Ammon's horn (tissue), 1 donor: ENCODE measurements around the gene WDR1.

Source experiments
- DNase-seq: peaks from one replicate; pipeline ENCODE4 v3.0.0-alpha.2; 2016; ENCODE audit warnings: low spot score

Gene WDR1

DNA sequence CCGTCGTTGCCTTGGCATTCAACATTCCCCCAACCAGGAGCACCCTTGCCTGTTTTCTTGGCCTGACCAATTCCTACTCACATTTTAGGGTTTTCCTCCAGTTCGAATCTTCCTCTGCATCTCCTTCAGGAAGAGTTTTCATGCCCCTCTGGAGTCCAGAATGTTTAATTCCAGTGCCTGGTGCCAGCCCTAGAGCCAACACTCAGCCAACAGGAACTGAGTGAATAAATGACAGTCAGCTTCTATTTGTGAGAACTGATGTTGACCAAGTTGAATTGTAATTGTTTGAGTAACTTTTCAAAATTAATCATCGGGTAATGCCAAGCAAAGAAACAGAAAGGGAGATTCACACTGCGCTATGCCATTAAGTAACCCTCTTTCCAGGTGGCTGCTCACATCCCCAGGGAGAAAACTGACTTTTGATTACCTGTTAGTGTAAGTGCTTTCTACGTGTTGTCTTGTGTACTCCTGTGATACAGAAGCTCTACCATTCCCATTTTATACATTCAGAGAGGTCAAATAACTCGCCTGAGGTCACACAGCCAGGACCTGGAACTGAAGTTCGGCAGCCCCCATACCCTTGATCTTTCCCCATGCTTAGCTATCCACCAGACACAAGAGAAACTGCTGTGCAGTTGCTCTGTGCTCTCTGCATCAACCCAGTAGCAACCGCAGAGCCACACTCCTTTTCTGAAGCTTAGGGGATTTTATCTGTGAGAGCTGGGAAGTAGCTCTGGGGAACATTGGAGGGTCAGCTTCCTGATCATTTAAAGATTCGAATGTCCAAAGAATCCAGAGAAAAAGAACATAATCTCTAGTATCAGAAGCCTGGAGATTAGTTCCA, 76.3 kb downstream of the WDR1 start:
- DNase-seq, result no peak

DNA sequence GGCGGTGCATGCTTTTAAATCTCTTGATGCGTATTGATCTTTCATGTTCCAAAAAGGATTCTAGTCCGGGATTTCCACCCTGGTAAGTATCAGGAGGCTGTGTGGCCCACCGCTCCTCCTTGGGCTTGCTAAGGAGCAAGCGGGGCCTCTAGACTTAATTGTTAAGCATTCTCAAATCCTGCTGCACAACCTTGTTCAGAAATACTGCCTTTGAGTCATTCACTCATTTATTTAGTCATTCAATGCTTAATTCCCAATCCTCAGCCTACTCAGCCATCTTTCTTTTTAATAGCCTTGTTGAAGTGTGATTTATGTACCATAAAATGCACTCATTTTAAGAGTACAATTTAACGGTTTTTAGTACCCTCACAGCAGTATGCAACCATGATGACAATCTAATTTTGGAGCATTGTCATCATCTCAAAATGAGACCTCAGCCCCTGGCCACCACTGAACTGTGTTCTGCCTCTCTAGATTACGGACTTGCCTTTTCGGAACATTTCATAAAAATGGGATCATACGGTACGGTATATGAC, 79.7 kb downstream of the WDR1 start:
- no peak for DNase-seq

DNA sequence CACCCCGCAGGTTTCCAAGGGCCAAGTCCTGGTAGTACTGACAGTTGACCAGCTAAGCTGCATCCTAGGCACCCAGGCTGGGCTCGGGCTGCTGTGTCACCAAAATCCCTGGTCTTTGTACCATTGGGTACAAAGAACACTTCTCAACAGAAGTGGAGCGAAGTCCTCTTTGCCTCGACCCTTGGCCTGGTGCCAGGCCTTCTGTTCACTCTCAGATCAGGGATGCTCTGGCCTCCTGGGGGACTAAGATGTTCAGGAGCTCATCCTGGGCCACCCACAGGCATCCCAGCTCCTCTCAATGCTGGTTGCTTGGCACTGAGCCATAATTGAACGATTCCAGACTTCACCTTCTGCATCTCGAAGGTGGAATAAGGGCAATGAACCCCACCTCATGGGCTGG, 81.5 kb downstream of the WDR1 start:
- DNase-seq, result no peak

DNA sequence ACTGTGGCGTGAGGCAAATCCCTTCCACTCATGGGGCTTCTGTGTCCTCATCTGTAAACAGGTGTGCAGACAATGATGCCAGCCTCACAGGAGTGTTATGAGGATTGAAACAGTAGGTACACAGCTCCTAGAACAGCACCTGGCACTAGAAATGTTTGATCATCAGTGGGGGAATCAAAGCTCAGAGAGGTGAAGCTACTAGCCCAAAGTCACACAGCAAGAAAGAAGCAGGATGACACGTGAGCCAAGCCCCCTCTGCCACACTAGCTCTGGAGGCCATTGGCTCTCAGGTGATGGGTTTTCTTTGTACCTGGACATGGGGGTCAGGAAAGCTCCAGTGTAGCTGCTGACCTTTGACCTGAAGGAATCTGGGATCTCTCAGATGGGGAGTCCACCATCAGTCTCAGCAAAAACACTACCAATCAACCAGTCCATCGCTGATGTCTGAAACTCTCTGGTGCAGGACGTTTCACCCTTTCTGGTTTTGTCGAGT, 81.9 kb downstream of the WDR1 start:
- DNase-seq, result no peak

DNA sequence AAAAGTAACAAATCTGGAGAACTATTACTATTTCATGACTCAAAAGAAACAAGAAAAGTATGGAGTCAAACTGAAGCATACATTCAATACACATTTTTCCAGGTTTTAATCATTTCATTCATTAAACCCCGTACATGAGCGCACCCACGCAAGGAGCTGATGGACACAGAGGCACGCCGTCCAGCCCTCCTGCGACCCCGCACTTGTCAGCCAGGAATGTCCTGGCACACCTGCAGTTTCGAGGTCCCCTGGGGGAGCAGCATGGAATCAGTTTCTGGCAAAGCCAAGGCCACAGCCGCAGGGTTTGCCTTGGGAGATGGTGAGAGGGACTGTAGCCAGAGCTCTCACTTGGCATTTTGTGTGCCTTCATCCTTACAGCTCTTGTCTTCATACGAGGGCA, 82.5 kb downstream of the WDR1 start:
- no peak for DNase-seq

DNA sequence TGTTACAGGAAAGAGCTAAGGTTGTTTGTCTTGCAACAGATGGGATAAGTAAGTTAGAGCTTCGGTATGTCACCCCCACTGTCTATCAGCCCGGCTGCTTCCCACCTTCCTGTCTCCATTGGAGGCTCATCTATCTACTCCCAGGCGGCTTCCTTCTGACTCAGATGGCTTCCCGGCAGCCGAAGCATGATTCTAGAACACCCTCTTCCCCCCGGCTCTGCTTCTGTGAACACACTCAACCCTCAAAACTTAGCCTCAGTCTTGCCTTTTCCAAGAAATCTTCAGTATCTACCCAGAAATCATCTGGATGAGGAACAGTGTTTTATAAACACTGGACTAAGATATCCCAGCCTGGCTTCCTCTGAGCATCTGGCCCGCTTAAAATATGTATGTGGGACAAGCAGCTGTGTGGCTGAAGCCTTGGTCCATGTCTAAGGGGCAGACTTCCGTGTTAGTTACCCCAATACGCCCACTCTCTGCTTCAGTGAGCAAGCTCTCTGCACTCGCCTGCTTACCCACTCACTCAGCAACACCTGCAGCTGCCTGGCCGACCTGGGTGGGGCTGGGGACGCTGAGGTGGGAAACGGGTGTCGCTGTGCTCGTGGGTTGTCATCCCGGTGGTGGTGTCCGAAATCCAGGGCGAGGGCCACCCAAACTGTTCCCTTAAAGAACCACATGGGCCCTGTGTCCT, 83.3 kb downstream of the WDR1 start:
- no peak for DNase-seq

DNA sequence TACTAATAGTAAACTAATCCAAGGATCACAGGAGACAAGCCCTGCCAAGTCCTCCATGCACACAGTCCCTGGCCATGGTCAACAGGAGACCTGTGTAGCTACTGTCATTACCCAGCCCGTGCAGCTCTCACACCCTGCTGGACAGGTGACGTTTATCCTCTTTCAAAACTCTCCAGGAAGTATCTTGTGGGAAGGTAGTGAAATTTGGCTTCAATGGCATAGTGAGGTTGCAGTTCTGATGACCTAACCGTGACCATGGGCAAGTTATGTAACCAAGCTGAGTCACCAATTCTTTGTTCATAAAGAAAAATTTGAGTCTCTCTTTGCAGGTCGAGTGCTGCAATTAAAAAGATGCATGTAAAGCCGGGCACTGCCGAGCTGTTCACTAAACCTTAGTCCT, 84.0 kb downstream of the WDR1 start:
- no peak for DNase-seq

DNA sequence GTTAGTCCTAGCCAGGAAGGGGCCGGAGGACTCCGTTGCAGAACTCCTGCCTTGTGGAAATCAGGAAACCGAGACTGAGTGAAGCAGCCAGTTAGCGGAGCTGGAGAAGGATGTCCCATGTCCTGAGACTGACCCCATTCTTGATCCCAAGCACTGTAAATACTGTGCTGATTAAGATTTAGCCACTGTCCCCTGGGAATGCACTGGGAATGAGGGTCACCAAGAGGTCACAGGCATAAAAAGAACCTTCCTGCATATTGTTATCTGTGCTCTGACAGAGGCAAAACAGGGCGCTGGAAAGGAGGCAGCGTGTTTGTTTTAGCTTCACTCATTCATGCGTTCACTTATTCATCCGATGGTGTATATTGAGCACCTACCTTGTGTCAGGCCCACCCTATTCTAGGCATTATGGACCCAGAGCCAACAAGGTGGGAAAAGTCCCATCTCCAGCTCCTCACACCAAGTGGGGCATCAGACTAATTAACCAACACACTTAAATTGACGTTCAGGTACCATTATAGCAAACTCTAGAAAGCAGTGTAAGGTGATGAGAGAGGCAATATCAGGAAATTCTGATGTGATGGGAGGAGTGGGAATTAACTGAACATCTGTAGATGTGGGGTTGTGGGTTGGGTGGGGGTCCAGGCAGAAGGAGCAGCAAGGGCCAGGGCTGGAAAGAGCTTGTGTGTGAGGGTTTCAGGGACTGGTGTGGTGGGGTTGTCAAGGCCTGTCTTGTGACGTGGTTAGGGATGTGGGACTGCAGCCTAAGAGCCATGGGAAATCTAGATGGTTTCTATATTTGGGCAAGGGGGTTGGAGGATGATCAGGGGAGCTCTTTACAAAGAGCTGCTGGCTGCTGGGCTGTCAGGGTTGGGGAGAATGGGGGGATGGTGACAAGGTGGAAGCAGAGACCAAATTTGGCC, 84.7 kb downstream of the WDR1 start:
- DNase-seq, result no peak

DNA sequence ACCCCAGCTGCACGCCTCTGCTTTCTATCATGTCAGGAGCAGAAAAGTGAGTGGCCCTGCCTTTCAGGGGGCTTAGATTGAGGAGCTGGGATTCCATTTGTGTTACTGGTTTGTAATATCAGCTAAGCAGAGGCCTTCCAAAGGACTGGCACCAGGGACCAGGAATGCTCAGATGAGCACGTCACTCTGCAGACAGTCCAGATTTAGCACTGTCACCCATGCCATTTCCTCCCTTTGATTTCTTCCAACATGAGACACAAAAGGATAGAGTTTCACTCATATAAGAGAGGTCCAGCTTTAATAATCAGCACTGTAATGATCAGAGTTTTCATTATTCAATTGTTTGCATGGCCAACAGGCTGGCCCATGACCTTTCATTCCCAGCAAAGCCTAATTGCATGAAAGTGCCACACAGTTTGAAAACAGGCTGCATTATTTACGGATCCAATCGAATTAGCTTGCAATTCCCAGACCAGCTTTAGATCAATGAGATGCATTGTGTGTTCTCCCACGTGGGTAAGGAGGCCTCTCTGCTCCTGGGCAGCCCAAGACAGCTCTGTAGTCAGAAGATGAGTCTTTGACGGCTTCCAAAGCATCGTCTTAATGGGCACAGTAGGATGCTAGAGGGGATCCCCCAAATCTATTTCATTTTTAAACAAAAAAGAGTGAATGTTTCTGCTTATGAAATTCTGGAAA, 85.5 kb downstream of the WDR1 start:
- peak; percentile 66 for DNase-seq

DNA sequence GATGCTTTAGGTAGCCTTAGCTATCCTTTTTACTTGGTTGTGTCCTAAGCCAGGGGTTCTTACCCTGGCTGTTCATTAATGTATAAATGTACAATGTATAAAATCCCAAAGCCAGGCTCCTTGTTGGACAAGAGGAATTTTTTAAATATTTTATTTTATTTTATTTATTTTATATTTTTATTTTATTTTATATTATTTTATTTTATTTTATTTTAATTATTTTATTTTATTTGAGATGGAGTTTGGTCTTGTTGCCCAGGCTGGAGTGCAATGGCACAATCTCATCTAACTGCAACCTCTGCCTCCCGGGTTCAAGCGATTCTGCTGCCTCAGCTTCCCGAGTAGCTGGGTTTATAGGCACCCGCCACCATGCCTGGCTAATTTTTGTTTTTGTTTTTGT, 87.2 kb downstream of the WDR1 start:
- DNase-seq, result no peak

DNA sequence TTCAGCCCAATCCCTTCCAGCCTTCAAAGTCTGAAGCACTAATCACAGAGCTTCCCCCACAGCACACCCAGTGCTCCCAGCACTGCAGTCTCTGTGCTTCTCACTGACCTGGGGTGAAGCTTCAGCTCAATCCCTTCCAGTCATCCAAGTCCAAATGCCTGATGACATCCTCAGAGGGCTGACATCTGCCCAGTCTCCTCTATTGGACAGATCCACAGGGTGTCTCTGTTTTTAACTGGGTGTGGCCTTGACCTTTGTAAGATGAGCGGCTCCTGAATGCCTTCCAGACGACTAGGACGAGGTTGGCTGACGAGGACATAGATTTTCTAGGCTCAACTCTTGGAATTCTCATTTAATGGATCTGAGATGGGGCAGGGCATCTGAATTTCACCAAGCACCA, 87.7 kb downstream of the WDR1 start:
- no peak for DNase-seq

DNA sequence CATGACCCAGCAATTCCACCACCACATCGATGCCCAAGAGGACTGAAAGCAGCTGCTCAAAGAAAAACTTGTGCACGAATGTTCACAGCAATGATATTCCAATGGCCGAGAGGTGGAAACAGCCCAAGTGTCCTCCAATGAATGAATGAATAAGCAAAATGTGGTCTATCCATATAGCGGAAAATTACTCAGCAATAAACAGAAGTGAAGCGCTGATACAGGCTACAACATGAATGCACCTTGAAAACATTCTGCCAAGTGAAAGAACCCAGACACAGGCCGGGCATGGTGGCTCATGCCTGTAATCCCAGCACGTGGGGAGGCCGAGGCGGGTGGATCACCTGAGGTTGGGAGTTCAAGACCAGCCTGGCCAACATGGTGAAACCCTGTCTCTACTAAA, 90.1 kb downstream of the WDR1 start:
- no peak for DNase-seq

DNA sequence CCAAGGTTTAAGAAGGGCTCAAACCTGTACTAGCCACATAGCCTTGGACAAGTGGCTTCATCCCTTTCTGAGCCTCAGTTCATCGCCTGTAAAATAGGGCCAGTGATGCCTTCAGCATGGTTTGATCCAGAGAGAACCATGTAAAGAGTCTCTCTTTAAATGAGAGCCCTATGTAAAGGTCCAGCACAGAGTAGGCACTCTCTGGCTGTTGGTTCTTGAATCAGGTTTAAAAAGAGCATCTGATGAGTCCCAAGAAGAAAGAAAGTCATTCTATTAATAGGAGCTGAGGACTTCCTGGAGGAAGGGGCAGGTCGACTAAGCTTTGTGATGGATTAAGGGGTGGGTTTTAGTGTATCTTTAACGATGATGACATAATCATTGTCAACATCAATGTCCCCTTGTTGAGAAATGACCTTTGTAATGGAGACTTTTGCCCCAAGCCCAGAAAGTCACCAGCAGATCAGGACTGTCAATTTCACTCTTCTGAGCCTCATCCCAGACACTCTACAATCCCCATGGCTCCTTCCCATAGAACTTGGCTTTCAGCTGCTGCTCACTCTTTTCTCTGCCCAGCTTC, 91.3 kb downstream of the WDR1 start:
- no peak for DNase-seq
